MG63 (cell line): ENCODE results near the gene LHFPL2. TPM values are rescaled to one million over a fixed set of nuclear protein-coding genes. Genes with fewer than 3 reads are reported as not detected.

Experiments
- DNase-seq: peaks from one replicate; pipeline ENCODE4 v3.0.0-alpha.2; 2020
- H3K27me3 ChIP-seq: fragments of 250-450 bp; sonication (Bioruptor Pico); 2 replicates; pipeline ENCODE4 v1.5.1; 2020; ENCODE audit warnings: mild to moderate bottlenecking, moderate library complexity
- H3K36me3 ChIP-seq: fragments of 250-450 bp; sonication (Bioruptor Pico); 2 replicates; pipeline ENCODE4 v1.5.1; 2020; ENCODE audit warnings: mild to moderate bottlenecking, moderate library complexity
- H3K4me3 ChIP-seq: fragments of 250-450 bp; sonication (Bioruptor Pico); 2 replicates; pipeline ENCODE4 v1.5.1; 2020; ENCODE audit warnings: mild to moderate bottlenecking, moderate library complexity
- H3K9me3 ChIP-seq: fragments of 250-450 bp; sonication (Bioruptor Pico); 2 replicates; pipeline ENCODE4 v1.5.1; 2020; ENCODE audit warnings: mild to moderate bottlenecking, moderate library complexity
- total RNA-seq: library from RNA; depleted of rRNA; stranded (reverse); fragments of >200 nt; shearing (Covaris generic); gene quantifications from 2 replicates; pipeline ENCODE4 v1.2.3, GENCODE V29; 2014; ENCODE audit warnings: low replicate concordance

The LHFPL2 gene
- total RNA-seq, 1 experiment from 2014 or later: 14.0 TPM

GRCh38 chr5:78613151-78613533, 35.4 kb downstream of the LHFPL2 start:
- peaks cover 11% of the 10 kb centered on the region for H3K36me3 ChIP-seq
- no peak for DNase-seq
- no peaks in the 10 kb centered on the region for H3K27me3 ChIP-seq
- no peaks in the 10 kb centered on the region for H3K9me3 ChIP-seq
- H3K4me3 ChIP-seq: no peak overlapping the region

- no peak overlapping the region for H3K4me3 ChIP-seq
- DNase-seq: no peak
- no peaks in the 10 kb centered on the region for H3K9me3 ChIP-seq
- no peaks in the 10 kb centered on the region for H3K27me3 ChIP-seq
- peaks cover 14% of the 10 kb centered on the region for H3K36me3 ChIP-seq
Observed at GRCh38 chr5:78612227-78613150, 36.1 kb downstream of the LHFPL2 start.

DNA sequence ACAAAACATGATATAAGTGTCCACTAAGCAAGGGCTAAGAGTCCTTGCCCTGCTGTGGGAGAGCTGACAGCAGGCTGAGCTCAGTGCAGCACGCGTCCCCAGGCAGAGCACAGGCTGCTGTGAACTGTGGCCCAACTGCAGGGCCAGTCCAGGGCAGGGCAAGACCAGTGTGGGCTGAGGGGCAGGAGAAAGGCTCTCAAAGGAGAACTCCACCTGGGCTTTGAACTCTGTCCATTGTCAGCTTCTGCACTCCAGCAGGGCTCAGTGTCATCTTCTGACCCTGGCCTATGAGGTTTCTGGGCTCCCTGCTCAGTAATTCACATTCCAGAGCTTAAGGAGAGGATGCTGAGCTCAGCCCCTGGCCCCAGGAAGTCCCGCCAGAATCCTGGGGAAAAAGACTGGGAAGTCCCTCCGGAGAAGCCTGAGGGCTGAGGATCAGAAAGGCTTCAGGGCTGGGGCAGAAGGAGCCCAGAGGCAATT, 37.4 kb downstream of the LHFPL2 start:
- no peak for DNase-seq
- no peak overlapping the region for H3K4me3 ChIP-seq
- no peaks in the 10 kb centered on the region for H3K27me3 ChIP-seq
- H3K9me3 ChIP-seq: no peaks in the 10 kb centered on the region
- H3K36me3 ChIP-seq: peaks cover 12% of the 10 kb centered on the region

DNA sequence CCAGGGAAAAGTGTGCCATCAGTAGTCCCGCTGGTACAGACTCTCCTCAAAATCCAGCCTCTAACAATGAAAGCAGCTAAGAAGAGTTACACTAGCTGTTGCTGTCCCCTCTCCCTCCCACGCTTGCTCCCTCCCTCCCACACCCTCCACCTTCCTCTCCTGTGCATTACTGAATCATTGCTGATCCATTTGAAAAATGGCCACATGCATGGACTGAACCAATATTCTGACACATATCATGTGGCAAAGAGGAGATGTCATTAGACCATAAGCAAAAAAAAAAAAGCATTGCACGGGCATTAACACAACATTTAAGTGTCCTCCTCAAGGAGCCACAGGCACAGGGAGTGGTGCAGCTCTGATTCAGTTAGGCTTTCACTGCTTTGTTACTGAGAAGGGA, 37.9 kb downstream of the LHFPL2 start:
- no peak overlapping the region for H3K4me3 ChIP-seq
- H3K36me3 ChIP-seq: peaks cover 12% of the 10 kb centered on the region
- H3K27me3 ChIP-seq: no peaks in the 10 kb centered on the region
- H3K9me3 ChIP-seq: no peaks in the 10 kb centered on the region
- DNase-seq: no peak

GRCh38 chr5:78610163-78610583, 38.4 kb downstream of the LHFPL2 start:
- H3K27me3 ChIP-seq: no peaks in the 10 kb centered on the region
- H3K9me3 ChIP-seq: no peaks in the 10 kb centered on the region
- peaks cover 12% of the 10 kb centered on the region for H3K36me3 ChIP-seq
- no peak overlapping the region for H3K4me3 ChIP-seq
- no peak for DNase-seq

- Histone ChIP-seq H3K27me3 (no peaks in the 10 kb centered on the region), H3K36me3 (peaks cover 19% of the 10 kb centered on the region), H3K9me3 (no peaks in the 10 kb centered on the region; the same call in 1 of the 2 replicates), H3K4me3 (no peak overlapping the region)
- no peak for DNase-seq
Observed at GRCh38 chr5:78607864-78608263, 40.7 kb downstream of the LHFPL2 start.

GRCh38 chr5:78606241-78606640, 42.3 kb downstream of the LHFPL2 start:
- Histone ChIP-seq H3K9me3 (no peaks in the 10 kb centered on the region; the same call in 1 of the 2 replicates), H3K27me3 (no peaks in the 10 kb centered on the region), H3K36me3 (peaks cover 20% of the 10 kb centered on the region), H3K4me3 (no peak overlapping the region)
- DNase-seq: no peak

DNA sequence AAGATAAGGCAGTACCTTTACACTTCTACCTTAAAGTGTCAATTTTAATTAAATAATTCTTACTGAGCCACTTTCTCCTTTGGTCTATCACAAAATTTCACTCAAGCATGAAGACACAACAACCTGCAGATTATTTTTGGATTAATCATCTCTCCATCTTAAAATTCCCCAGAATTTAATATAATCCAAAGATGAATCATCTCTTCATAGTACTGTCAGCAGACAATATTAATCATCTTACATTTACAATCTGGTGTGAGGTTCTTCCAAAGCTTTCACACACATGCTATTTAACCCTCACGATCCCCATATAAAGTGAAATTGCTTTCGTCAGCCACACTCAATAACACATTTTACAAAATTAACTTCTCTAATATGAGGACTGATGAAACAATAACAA, 43.0 kb downstream of the LHFPL2 start:
- no peaks in the 10 kb centered on the region; the same call in 1 of the 2 replicates for H3K9me3 ChIP-seq
- DNase-seq: no peak

DNA sequence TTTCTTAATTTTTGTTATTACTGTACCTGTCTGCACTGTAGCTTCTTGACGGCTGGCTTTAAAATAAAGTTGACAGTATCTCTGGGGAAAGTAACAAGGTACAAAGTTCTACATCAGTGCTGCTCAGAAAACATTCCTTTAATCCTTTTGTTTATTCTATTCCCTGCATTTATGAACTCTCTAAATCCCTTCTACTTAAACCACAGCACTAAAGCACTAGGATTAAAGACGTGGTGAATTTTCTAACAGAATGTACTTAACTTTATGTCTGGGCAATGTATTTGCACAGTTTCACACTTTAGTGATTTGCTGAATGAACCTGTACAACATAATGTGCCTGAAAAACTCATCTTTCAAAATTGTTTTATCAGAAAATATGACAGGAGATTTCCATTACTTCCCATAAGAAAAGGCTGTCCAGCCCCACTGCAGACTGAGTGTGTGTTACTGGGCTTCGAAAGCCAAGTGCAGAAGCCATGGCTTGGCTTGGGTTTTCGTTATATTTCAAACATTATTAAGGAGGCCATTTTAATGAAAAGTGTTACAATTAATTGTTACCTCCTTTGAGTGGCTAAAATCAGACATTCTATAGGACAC, 43.8 kb downstream of the LHFPL2 start:
- Histone ChIP-seq H3K27me3 (no peaks in the 10 kb centered on the region), H3K4me3 (no peak overlapping the region), H3K9me3 (no peaks in the 10 kb centered on the region; the same call in 1 of the 2 replicates), H3K36me3 (peaks cover 16% of the 10 kb centered on the region)
- no peak for DNase-seq

More for the DNA sequence above, 43.0 kb downstream of the LHFPL2 start:
- Histone ChIP-seq H3K36me3 (peaks cover 20% of the 10 kb centered on the region), H3K27me3 (no peaks in the 10 kb centered on the region), H3K4me3 (no peak overlapping the region)

- no peak for DNase-seq
- no peak overlapping the region for H3K4me3 ChIP-seq
- peaks cover 16% of the 10 kb centered on the region for H3K36me3 ChIP-seq
- no peaks in the 10 kb centered on the region; the same call in 1 of the 2 replicates for H3K9me3 ChIP-seq
- H3K27me3 ChIP-seq: no peaks in the 10 kb centered on the region
Observed at GRCh38 chr5:78603636-78604175, 44.9 kb downstream of the LHFPL2 start.

DNA sequence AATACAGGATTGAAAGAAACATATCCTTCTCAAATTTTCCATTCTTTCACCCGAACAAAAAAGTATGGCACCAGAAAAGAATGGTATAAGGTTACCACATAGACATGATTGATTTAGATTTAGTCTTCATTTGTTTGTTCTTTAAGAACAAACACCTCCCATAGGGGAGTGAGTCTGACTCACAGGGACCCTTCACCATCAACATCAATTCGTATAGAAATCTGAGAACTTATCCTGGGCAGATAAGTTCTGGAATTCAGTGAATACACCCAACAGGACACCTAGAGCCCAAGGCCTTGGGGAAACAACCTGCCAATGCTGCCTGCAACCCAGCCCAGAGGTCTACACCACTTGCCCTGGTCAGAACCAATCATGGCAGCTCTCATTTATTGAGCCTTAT, 46.2 kb downstream of the LHFPL2 start:
- no peak for DNase-seq
- H3K9me3 ChIP-seq: no peaks in the 10 kb centered on the region; the same call in 1 of the 2 replicates
- peaks cover 13% of the 10 kb centered on the region for H3K36me3 ChIP-seq
- no peak overlapping the region for H3K4me3 ChIP-seq
- no peaks in the 10 kb centered on the region for H3K27me3 ChIP-seq

GRCh38 chr5:78601559-78602314, 46.8 kb downstream of the LHFPL2 start:
- Histone ChIP-seq H3K27me3 (no peaks in the 10 kb centered on the region), H3K9me3 (no peaks in the 10 kb centered on the region; the same call in 1 of the 2 replicates), H3K36me3 (peaks cover 13% of the 10 kb centered on the region), H3K4me3 (no peak overlapping the region)
- no peak for DNase-seq

- Histone ChIP-seq H3K36me3 (peaks cover 13% of the 10 kb centered on the region), H3K9me3 (no peaks in the 10 kb centered on the region; the same call in 1 of the 2 replicates), H3K4me3 (no peak overlapping the region), H3K27me3 (no peaks in the 10 kb centered on the region)
- DNase-seq: no peak
Observed at GRCh38 chr5:78600687-78601414, 47.7 kb downstream of the LHFPL2 start.

GRCh38 chr5:78598973-78599372, 49.6 kb downstream of the LHFPL2 start:
- peaks cover 10% of the 10 kb centered on the region for H3K36me3 ChIP-seq
- no peaks in the 10 kb centered on the region; the same call in 1 of the 2 replicates for H3K9me3 ChIP-seq
- DNase-seq: no peak
- H3K27me3 ChIP-seq: no peaks in the 10 kb centered on the region
- H3K4me3 ChIP-seq: no peak overlapping the region

DNA sequence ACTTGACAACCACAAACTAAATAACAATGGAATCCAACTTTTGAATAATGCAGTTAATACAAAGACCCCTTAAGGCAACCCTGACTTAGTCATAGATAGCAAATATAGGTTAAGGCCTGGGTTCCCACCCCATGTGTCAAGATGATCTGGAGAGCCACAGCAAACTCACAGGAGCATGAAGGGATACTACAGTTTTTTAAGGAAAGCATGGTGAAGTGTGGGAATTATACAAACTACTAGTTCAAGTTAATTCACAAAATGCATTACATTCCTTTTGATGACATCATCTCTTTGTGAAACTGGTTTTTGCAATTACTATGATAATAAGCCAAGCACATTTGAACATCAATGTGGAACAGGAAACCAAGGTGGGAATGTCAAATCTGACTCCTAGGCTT, 50.6 kb downstream of the LHFPL2 start:
- Histone ChIP-seq H3K9me3 (no peaks in the 10 kb centered on the region), H3K4me3 (no peak overlapping the region), H3K27me3 (no peaks in the 10 kb centered on the region), H3K36me3 (peaks cover 1% of the 10 kb centered on the region)
- no peak for DNase-seq
